AG10803 (cell line): ENCODE data around the gene ALPK3.

Experiments used
- DNase-seq: peaks from one replicate; pipeline ENCODE4 v3.0.0; 2010; ENCODE audit warnings: low read depth
- H3K4me3 ChIP-seq: 2 replicates; pipeline ENCODE4 v1.5.1; 2011; ENCODE audit warnings: mild to moderate bottlenecking, low read length, control low read depth
- TF ChIP-seq, protein P1 (sequence below): conservative IDR thresholded peaks from 2 replicates; pipeline ENCODE4 v1.5.1; 2011; ENCODE audit warnings: mild to moderate bottlenecking, low read length, control low read depth, inconsistent platforms

The ALPK3 gene

DNA sequence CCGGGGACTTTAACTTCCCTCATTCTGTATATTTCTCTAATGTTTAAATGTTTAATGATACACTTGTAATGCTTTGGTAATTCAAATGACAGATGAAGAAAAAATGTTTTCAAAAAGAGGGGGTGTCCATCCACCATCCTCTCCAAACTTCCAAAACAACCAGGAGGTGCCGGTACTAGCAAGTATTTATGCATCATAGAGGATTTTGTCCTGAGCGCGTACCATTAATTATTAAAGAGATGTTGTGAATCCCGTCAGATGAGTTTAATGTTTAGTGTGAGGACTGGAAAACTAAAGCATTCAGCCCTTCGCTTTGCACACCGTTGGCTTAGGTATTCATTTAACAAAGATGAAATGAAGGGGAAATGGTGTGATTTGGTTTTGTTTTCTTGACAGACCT is 68.6 kb downstream of the ALPK3 start:
- H3K4me3 ChIP-seq, result no peak overlapping the region
- TF ChIP-seq, protein P1, sequence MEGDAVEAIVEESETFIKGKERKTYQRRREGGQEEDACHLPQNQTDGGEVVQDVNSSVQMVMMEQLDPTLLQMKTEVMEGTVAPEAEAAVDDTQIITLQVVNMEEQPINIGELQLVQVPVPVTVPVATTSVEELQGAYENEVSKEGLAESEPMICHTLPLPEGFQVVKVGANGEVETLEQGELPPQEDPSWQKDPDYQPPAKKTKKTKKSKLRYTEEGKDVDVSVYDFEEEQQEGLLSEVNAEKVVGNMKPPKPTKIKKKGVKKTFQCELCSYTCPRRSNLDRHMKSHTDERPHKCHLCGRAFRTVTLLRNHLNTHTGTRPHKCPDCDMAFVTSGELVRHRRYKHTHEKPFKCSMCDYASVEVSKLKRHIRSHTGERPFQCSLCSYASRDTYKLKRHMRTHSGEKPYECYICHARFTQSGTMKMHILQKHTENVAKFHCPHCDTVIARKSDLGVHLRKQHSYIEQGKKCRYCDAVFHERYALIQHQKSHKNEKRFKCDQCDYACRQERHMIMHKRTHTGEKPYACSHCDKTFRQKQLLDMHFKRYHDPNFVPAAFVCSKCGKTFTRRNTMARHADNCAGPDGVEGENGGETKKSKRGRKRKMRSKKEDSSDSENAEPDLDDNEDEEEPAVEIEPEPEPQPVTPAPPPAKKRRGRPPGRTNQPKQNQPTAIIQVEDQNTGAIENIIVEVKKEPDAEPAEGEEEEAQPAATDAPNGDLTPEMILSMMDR, result no peak
- DNase-seq, result no peak

DNA sequence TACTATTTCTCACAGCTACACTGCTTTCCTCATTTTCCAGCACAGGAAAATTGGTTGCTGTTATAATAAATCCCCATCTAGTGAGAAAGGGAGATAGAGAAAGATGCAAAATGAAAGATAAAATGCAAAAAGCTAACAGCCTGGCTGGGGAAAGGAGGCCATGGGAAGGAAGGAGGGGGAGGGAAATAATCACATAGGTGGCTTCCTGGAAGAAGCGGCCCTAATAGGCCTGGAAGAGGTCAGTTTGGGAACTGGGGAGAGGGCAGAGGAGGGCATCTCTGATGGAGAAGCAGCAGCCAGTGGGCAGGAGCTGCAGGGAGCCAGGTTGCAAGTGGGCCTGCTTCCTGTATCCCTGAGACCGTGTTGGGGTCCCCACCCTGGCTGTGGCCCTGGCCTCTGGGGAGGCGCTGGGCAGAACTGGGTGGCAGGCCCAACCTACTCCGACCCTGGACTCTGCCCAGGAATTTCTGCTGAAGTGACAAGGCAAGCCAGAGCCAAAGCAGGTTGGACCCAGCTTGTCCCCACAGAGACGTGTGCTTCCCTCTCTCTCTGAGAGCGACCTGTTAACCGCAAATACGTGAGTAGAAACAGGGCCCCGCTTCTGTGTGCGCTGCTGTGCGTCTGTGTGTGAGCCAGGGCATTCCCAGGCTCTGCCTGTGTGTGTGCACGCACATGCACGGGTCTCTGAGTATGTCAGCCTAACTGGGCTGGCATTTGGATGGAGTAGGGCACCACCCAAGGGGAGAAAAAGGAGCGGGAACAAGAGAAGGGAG is 69.2 kb downstream of the ALPK3 start:
- no peak overlapping the region for H3K4me3 ChIP-seq
- TF ChIP-seq, protein P1, result no peak
- no peak for DNase-seq

DNA sequence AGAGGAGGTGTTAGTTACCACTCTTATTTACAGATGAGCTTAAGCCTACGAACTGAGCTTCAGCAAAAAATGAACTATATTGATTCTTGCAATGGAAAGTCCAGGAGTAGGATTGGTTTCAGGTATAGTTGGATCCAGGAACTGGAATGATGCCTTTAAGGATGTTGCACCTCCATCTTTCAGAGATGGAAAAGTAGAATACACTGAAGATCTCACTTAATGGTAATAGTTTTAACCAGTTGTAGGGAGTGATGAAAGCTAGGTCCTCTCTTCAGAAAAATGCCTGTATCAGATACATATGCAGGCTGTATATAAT is 69.8 kb downstream of the ALPK3 start:
- H3K4me3 ChIP-seq, result no peak overlapping the region
- TF ChIP-seq, protein P1, result no peak

GRCh38 chr15:84887938-84888337 is 70.8 kb downstream of the ALPK3 start:
- DNase-seq, result no peak
- H3K4me3 ChIP-seq, result no peak overlapping the region
- TF ChIP-seq, protein P1, result no peak

More for the DNA sequence above, 69.8 kb downstream of the ALPK3 start:
- no peak for DNase-seq

- TF ChIP-seq, protein P1, result no peak
- H3K4me3 ChIP-seq, result no peak overlapping the region
- DNase-seq, result no peak
Observed at GRCh38 chr15:84888639-84889038, 71.5 kb downstream of the ALPK3 start.

GRCh38 chr15:84889313-84889990 is 72.3 kb downstream of the ALPK3 start:
- TF ChIP-seq, protein P1, result no peak
- H3K4me3 ChIP-seq, result no peak overlapping the region
- no peak for DNase-seq
